Neural progenitor cell (in vitro differentiated cells): ENCODE data around the gene GGTA1. TPM values are rescaled to one million over a fixed set of nuclear protein-coding genes. Genes with fewer than 3 reads are reported as not detected.
A peak's percentile ranks its signal among the peaks of the same experiment; 100 is the strongest.
"Not testable (repeated sequence)": the region's sequence is repeated elsewhere in the genome, so short reads cannot be mapped to it uniquely, and the experiment has no call there.

Experiments used
- DNase-seq: peaks from one replicate; pipeline ENCODE4 v3.0.0-alpha.2; 2016; ENCODE audit warnings: low spot score
- H2AFZ ChIP-seq: fragments of 200-600 bp; sonication (generic); replicated peaks from 2 replicates; pipeline ENCODE4 v1.6.1; 2016; ENCODE audit warnings: antibody characterized with exemption
- H3F3A ChIP-seq: fragments of 200-600 bp; sonication (generic); 2 replicates; pipeline ENCODE4 v1.6.1; 2016; ENCODE audit warnings: antibody characterized with exemption, low read depth
- H3K27ac ChIP-seq: fragments of 200-600 bp; sonication (generic); 2 replicates; pipeline ENCODE4 v1.5.1; 2016; ENCODE audit warnings: mild to moderate bottlenecking
- H3K27me3 ChIP-seq: fragments of 200-600 bp; sonication (generic); 2 replicates; pipeline ENCODE4 v1.6.1; 2016; ENCODE audit warnings: mild to moderate bottlenecking, moderate library complexity
- H3K36me3 ChIP-seq: fragments of 200-600 bp; sonication (generic); 2 replicates; pipeline ENCODE4 v1.5.1; 2016
- H3K4me1 ChIP-seq: fragments of 200-600 bp; sonication (generic); 2 replicates; pipeline ENCODE4 v1.6.1; 2016; ENCODE audit warnings: mixed run types
- H3K4me2 ChIP-seq: fragments of 200-600 bp; sonication (generic); 2 replicates; pipeline ENCODE4 v1.6.1; 2016
- H3K4me3 ChIP-seq: fragments of 200-600 bp; sonication (generic); 2 replicates; pipeline ENCODE4 v1.5.1; 2016
- H3K79me2 ChIP-seq: fragments of 200-600 bp; sonication (generic); 2 replicates; pipeline ENCODE4 v1.6.1; 2016; ENCODE audit warnings: low read depth
- H3K9ac ChIP-seq: fragments of 200-600 bp; sonication (generic); 2 replicates; pipeline ENCODE4 v1.6.1; 2016
- H3K9me3 ChIP-seq: fragments of 200-600 bp; sonication (generic); 2 replicates; pipeline ENCODE4 v1.5.1; 2016; ENCODE audit warnings: low read depth
- H4K20me1 ChIP-seq: fragments of 200-600 bp; sonication (generic); 2 replicates; pipeline ENCODE4 v1.6.1; 2016; ENCODE audit warnings: low read depth
- H3K27ac Mint-ChIP-seq: 3 replicates; pipeline ENCODE4 v1.8.0; 2021; ENCODE audit warnings: mixed read lengths
- H3K27me3 Mint-ChIP-seq: 2 replicates; pipeline ENCODE4 v1.8.0; 2022; ENCODE audit warnings: low read depth, mild to moderate bottlenecking, inconsistent platforms, moderate library complexity, mixed read lengths; ENCODE audit not compliant: insufficient read depth
- H3K36me3 Mint-ChIP-seq: 3 replicates; pipeline ENCODE4 v1.8.0; 2021; ENCODE audit warnings: mixed read lengths
- H3K4me1 Mint-ChIP-seq: 3 replicates; pipeline ENCODE4 v1.8.0; 2021; ENCODE audit warnings: mixed read lengths
- H3K4me3 Mint-ChIP-seq: 3 replicates; pipeline ENCODE4 v1.8.0; 2021; ENCODE audit warnings: mild to moderate bottlenecking, moderate library complexity, mixed read lengths
- H3K9me3 Mint-ChIP-seq: 3 replicates; pipeline ENCODE4 v1.8.0; 2020; ENCODE audit warnings: mixed read lengths
- EZH2 ChIP-seq: fragments of 200-600 bp; sonication (generic); IDR thresholded peaks from 2 replicates; pipeline ENCODE4 v1.6.1; 2017; ENCODE audit warnings: antibody characterized with exemption, mild to moderate bottlenecking, moderate library complexity
- EZH2phosphoT487 ChIP-seq: fragments of 200-600 bp; sonication (generic); IDR thresholded peaks from 2 replicates; pipeline ENCODE4 v1.6.1; 2017; ENCODE audit warnings: antibody characterized with exemption
- total RNA-seq: library from RNA; depleted of rRNA; stranded (reverse); fragments of >200 nt; gene quantifications from 2 replicates; pipeline ENCODE4 v1.2.3, GENCODE V29; 2015; ENCODE audit warnings: low replicate concordance
- TF ChIP-seq, protein P1 (sequence below): fragments of 200-600 bp; sonication (generic); IDR thresholded peaks from 2 replicates; pipeline ENCODE4 v1.5.1; 2017; ENCODE audit warnings: antibody characterized with exemption, mild to moderate bottlenecking

GGTA1 gene
- total RNA-seq, 1 donor from 2014 or later = not detected

DNA sequence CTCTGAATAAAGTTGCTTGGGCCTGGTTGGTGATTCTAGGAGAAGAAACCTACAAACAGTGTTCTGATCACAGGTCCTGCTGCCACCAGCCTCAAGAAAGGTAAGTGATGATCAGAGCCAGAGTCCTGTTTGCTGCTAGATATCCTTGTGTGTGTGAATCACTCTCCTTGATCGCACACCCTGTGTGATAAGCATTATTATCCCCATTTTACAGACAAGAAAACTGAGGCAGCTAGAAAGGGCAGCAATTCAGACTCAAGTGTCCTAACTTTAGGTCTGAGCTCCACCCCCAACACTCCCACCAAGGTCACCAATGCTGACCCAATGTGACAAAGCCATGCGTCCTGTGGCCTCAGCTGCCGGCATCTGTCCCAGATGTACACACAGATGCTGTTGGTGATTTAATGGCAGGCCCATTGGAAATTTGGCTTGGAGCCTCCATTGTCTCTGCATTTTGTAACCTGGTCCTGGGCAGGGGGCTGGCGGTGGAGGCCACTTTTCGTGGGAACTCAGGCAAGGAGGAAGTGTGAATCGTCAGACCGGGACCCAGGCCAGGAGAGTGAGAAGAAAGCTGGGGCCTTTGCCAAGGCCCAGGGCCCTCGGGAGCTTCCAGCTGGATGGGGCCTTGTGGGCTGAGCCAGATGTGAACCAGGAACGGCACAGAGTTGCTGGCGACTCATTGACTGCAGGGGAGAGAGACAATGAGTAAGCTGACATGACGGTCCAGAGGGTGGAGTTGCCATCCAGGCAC is 29.8 kb upstream of the GGTA1 start:
- Histone ChIP-seq H4K20me1 (no peaks in the 10 kb centered on the region), H3F3A (no peaks in the 10 kb centered on the region), H2AFZ (peak overlapping the region; percentile 30), H3K4me1 (no peaks in the 10 kb centered on the region), H3K9ac (no peak overlapping the region), H3K27me3 (no peaks in the 10 kb centered on the region), H3K9me3 (no peaks in the 10 kb centered on the region), H3K4me3 (no peak overlapping the region), H3K27ac (no peak overlapping the region), H3K79me2 (no peaks in the 10 kb centered on the region), H3K36me3 (no peaks in the 10 kb centered on the region), H3K4me2 (no peak overlapping the region)
- no peaks in the 10 kb centered on the region for H3K36me3 Mint-ChIP-seq
- H3K4me1 Mint-ChIP-seq = peaks cover 2% of the 10 kb centered on the region
- no peak overlapping the region for H3K4me3 Mint-ChIP-seq
- no peak for TF ChIP-seq EZH2phosphoT487
- no peak for TF ChIP-seq EZH2
- TF ChIP-seq, protein P1, sequence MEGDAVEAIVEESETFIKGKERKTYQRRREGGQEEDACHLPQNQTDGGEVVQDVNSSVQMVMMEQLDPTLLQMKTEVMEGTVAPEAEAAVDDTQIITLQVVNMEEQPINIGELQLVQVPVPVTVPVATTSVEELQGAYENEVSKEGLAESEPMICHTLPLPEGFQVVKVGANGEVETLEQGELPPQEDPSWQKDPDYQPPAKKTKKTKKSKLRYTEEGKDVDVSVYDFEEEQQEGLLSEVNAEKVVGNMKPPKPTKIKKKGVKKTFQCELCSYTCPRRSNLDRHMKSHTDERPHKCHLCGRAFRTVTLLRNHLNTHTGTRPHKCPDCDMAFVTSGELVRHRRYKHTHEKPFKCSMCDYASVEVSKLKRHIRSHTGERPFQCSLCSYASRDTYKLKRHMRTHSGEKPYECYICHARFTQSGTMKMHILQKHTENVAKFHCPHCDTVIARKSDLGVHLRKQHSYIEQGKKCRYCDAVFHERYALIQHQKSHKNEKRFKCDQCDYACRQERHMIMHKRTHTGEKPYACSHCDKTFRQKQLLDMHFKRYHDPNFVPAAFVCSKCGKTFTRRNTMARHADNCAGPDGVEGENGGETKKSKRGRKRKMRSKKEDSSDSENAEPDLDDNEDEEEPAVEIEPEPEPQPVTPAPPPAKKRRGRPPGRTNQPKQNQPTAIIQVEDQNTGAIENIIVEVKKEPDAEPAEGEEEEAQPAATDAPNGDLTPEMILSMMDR = no peak
- peaks cover 2% of the 10 kb centered on the region for H3K9me3 Mint-ChIP-seq
- H3K27ac Mint-ChIP-seq = peak overlapping the region; percentile 82
- peaks cover 5% of the 10 kb centered on the region for H3K27me3 Mint-ChIP-seq
- DNase-seq = no peak

DNA sequence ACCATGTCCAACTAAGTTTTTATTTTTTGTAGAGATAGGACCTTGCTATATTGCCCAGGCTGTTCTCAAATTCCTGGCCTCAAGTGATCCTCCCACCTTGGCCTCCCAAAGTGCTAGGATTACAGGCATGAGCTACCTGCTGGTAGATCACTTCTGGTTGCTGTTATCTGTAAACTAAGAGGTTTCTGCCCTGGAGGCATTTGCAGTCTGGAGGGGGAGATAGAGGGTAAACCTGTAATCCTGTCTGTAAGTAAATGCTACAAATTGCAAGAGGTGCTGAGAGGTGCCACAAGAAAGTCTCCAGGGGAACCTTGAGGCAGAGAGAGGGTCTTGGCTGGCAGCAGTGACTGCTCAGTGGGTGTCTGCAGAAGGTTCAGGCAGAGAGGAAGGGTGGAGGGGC is 29.0 kb upstream of the GGTA1 start:
- no peak overlapping the region for H3K27ac Mint-ChIP-seq
- H3K79me2 ChIP-seq = no peaks in the 10 kb centered on the region
- no peaks in the 10 kb centered on the region for H3K36me3 Mint-ChIP-seq
- no peak overlapping the region for H3K4me2 ChIP-seq
- no peak overlapping the region for H3K9ac ChIP-seq
- no peak overlapping the region for H2AFZ ChIP-seq
- peaks cover 2% of the 10 kb centered on the region for H3K4me1 Mint-ChIP-seq
- no peak overlapping the region for H3K4me3 Mint-ChIP-seq
- H3K36me3 ChIP-seq = no peaks in the 10 kb centered on the region
- no peaks in the 10 kb centered on the region for H3K9me3 ChIP-seq
- H3K9me3 Mint-ChIP-seq = peaks cover 2% of the 10 kb centered on the region
- no peaks in the 10 kb centered on the region for H4K20me1 ChIP-seq
- H3F3A ChIP-seq = no peaks in the 10 kb centered on the region
- H3K27me3 ChIP-seq = no peaks in the 10 kb centered on the region
- peaks cover 5% of the 10 kb centered on the region for H3K27me3 Mint-ChIP-seq
- no peak for DNase-seq
- H3K4me1 ChIP-seq = no peaks in the 10 kb centered on the region
- TF ChIP-seq EZH2 (no peak), EZH2phosphoT487 (no peak)
- TF ChIP-seq, protein P1 = no peak
- no peak overlapping the region for H3K27ac ChIP-seq
- no peak overlapping the region for H3K4me3 ChIP-seq

DNA sequence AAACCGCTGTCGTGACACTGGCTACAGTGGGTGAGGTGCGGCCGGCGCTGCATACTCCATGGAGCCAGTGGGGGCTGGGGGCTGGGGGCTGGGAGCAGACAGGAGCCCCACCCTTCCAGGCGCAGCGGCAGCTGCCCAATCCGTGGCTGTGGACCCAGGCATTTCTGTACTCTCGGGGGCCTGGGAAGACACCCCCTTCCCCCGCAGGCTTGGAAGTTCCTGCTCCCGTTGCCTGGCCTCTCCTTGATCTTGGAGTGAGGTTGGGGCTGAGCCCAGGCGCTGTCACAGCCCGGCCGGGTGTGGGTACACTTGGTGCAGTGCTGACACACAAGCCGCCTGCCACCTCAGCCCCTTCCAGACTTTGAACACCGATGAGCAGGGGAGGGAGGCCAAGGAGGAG is 27.7 kb upstream of the GGTA1 start:
- Histone ChIP-seq H3K27ac (no peak overlapping the region), H3K9me3 (no peaks in the 10 kb centered on the region), H2AFZ (no peak overlapping the region), H3K4me3 (no peak overlapping the region), H3K79me2 (no peaks in the 10 kb centered on the region), H3K4me2 (no peak overlapping the region), H4K20me1 (no peaks in the 10 kb centered on the region), H3K9ac (no peak overlapping the region), H3K36me3 (no peaks in the 10 kb centered on the region), H3K4me1 (no peaks in the 10 kb centered on the region), H3F3A (no peaks in the 10 kb centered on the region), H3K27me3 (no peaks in the 10 kb centered on the region)
- H3K9me3 Mint-ChIP-seq = peaks cover 6% of the 10 kb centered on the region
- H3K4me3 Mint-ChIP-seq = no peak overlapping the region
- no peaks in the 10 kb centered on the region for H3K36me3 Mint-ChIP-seq
- no peak overlapping the region for H3K27ac Mint-ChIP-seq
- no peak for DNase-seq
- H3K27me3 Mint-ChIP-seq = peaks cover 7% of the 10 kb centered on the region
- TF ChIP-seq EZH2phosphoT487 (no peak), EZH2 (no peak)
- TF ChIP-seq, protein P1 = no peak
- peaks cover 2% of the 10 kb centered on the region for H3K4me1 Mint-ChIP-seq

DNA sequence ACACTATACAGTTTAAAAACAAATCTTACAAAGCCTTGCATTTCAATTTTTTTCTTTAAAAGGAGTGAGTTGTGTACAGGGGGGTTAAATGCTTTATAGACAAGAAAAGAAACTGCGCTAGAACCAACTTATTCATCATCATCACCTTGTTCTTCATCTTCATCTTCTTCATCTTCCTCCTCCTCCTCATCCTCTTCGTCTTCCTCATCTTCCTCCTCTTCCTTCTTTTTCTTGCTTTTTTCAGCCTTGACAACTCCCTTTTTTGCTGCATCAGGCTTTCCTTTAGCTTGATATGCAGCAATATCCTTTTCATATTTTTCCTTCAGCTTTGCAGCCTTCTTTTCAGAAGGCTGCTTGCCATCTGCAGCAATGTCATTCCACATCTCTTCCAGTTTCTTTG is 20.0 kb upstream of the GGTA1 start:
- H3K36me3 Mint-ChIP-seq, H3K4me1 Mint-ChIP-seq, H3K4me3 Mint-ChIP-seq: not testable (repeated sequence)

More for the DNA sequence above, 20.0 kb upstream of the GGTA1 start:
- H3K4me2 ChIP-seq, H3K27ac Mint-ChIP-seq, DNase-seq, H3F3A ChIP-seq, H3K4me3 ChIP-seq, H4K20me1 ChIP-seq, H3K27me3 Mint-ChIP-seq, H3K27me3 ChIP-seq, H3K79me2 ChIP-seq, H3K9me3 ChIP-seq, H3K9ac ChIP-seq, H2AFZ ChIP-seq, H3K4me1 ChIP-seq, H3K36me3 ChIP-seq, H3K27ac ChIP-seq: not testable (repeated sequence)
- H3K9me3 Mint-ChIP-seq = peaks cover 11% of the 10 kb centered on the region
